OCI-LY3 (cell line): Measurements from ENCODE around the gene BEST4.
A peak's percentile ranks its signal among the peaks of the same experiment; 100 is the strongest.

Source experiments
- H2AFZ ChIP-seq: fragments of 200-600, 300-600 bp; shearing (Covaris generic); 2 replicates; pipeline ENCODE4 v1.6.0; 2014; ENCODE audit warnings: antibody characterized with exemption, low read depth, low read length
- H3K27ac ChIP-seq: fragments of 200-600, 300-600 bp; sonication (generic); 2 replicates; pipeline ENCODE4 v1.5.1; 2014; ENCODE audit warnings: mild to moderate bottlenecking, low read length, moderate library complexity, mixed read lengths
- H3K27me3 ChIP-seq: fragments of 200-600, 300-600 bp; sonication (generic); 2 replicates; pipeline ENCODE4 v1.6.1; 2014; ENCODE audit warnings: low read depth, low read length, mixed read lengths
- H3K36me3 ChIP-seq: fragments of 200-600, 300-600 bp; sonication (generic); replicated peaks from 2 replicates; pipeline ENCODE3; 2014; ENCODE audit warnings: low read depth, low read length, mixed read lengths
- H3K4me1 ChIP-seq: fragments of 300-600, 200-600 bp; sonication (generic); 2 replicates; pipeline ENCODE4 v1.6.1; 2014; ENCODE audit warnings: low read length, mixed read lengths
- H3K4me2 ChIP-seq: fragments of 200-600, 300-600 bp; sonication (generic); 2 replicates; pipeline ENCODE4 v1.6.1; 2014; ENCODE audit warnings: low read length, mixed read lengths
- H3K4me3 ChIP-seq: fragments of 300-600, 200-600 bp; sonication (generic); 2 replicates; pipeline ENCODE4 v1.5.1; 2014; ENCODE audit warnings: antibody characterized with exemption, mild to moderate bottlenecking, low read length, moderate library complexity
- H3K79me2 ChIP-seq: fragments of 300-600, 200-600 bp; shearing (Covaris generic); 2 replicates; pipeline ENCODE4 v1.6.1; 2014; ENCODE audit warnings: mild to moderate bottlenecking, low read length, mixed read lengths
- H3K9ac ChIP-seq: fragments of 300-600, 200-600 bp; shearing (Covaris generic); 2 replicates; pipeline ENCODE4 v1.6.0; 2014; ENCODE audit warnings: mild to moderate bottlenecking, low read length, moderate library complexity
- H3K9me3 ChIP-seq: fragments of 200-600, 300-600 bp; shearing (Covaris generic); 2 replicates; pipeline ENCODE4 v1.6.1; 2014; ENCODE audit warnings: low read length, mixed read lengths; ENCODE audit not compliant: insufficient read depth
- H4K20me1 ChIP-seq: fragments of 200-600, 300-600 bp; sonication (generic); 2 replicates; pipeline ENCODE4 v1.6.1; 2016; ENCODE audit warnings: low read length, mixed read lengths; ENCODE audit not compliant: insufficient read depth
- CTCF ChIP-seq: fragments of 200-600, 300-600 bp; sonication (generic); IDR thresholded peaks from 2 replicates; pipeline ENCODE4 v1.5.1; 2014; ENCODE audit warnings: antibody characterized with exemption, low read length, low read depth
- EZH2phosphoT487 ChIP-seq: fragments of 200-600 bp; shearing (Covaris generic); IDR thresholded peaks from 2 replicates; pipeline ENCODE4 v1.6.1; 2018; ENCODE audit warnings: antibody characterized with exemption, mixed run types, low read depth

The BEST4 gene

DNA sequence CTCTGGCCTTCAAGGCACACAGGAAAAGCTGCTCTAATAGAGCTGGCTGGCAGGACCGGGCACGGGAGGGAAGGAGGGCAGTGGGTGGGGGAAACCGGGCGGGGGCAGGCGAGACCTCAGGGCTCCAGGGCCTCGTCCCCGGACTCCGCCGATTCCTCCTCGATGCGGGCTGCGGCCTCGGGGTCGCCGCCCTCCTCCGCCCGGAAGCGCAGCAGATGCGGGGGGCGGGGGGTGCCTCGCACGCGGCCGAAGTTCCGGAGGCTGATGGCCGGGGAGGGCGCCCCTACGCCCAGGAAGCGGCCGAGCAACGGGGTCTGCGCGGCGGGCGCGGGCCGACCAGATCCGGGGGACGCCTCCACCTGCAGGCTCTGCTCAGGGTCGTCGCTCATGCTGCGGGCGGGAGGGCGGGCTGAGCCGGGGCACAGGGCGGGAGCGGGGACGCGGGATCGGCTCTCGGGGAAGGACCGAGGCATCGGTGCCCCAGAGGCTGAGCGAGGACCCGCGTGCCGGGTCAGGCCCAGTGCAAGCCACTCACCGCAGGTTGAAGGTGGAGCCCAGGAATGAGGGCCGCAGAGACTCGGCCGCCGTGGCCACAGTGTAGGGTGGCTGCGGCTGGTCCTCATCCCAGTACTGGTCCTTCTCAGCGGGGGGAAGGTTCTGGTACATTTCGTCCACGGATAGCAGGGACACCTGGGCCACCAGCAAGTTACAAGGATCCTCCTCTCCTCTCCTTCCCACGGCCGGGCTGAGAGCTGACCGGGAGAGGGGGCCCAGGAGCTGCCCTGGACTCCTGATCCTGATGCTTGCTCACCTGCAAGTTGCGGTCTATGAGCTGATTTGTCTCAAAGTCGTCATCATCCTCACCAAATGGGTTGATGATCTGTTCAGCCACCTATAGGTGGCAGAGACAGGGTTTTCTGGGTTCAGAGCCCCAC lies 3.6 kb downstream of the BEST4 start:
- peak overlapping the region; percentile 88 for H3K4me2 ChIP-seq

GRCh38 chr1:44783697-44784093 lies 4.3 kb downstream of the BEST4 start:
- H3K36me3 ChIP-seq = peaks cover 16% of the 10 kb centered on the region
- peaks cover 3% of the 10 kb centered on the region for H4K20me1 ChIP-seq
- peak overlapping the region; percentile 46; the same call in 1 of the 2 replicates for H2AFZ ChIP-seq
- no peaks in the 10 kb centered on the region for H3K27me3 ChIP-seq
- peaks cover 2% of the 10 kb centered on the region for H3K79me2 ChIP-seq
- H3K27ac ChIP-seq = peak overlapping the region; percentile 64
- TF ChIP-seq EZH2phosphoT487 (no peak), CTCF (no peak)
- H3K4me1 ChIP-seq = peaks cover 27% of the 10 kb centered on the region
- peak overlapping the region; percentile 84 for H3K4me3 ChIP-seq
- H3K4me2 ChIP-seq = peak overlapping the region; percentile 88
- H3K9ac ChIP-seq = peak overlapping the region; percentile 73
- no peaks in the 10 kb centered on the region for H3K9me3 ChIP-seq

More for the DNA sequence above, 3.6 kb downstream of the BEST4 start:
- H3K27me3 ChIP-seq = no peaks in the 10 kb centered on the region
- peak overlapping the region; percentile 84 for H3K4me3 ChIP-seq
- no peaks in the 10 kb centered on the region for H4K20me1 ChIP-seq
- peak overlapping the region; percentile 46; the same call in 1 of the 2 replicates for H2AFZ ChIP-seq
- H3K36me3 ChIP-seq = peaks cover 12% of the 10 kb centered on the region
- peak overlapping the region; percentile 64 for H3K27ac ChIP-seq
- peaks cover 27% of the 10 kb centered on the region for H3K4me1 ChIP-seq
- TF ChIP-seq CTCF = peak; percentile 42
- no peak for TF ChIP-seq EZH2phosphoT487
- no peaks in the 10 kb centered on the region for H3K79me2 ChIP-seq
- peak overlapping the region; percentile 73 for H3K9ac ChIP-seq
- H3K9me3 ChIP-seq = no peaks in the 10 kb centered on the region

GRCh38 chr1:44780583-44781121 lies 7.3 kb downstream of the BEST4 start:
- H3K4me2 ChIP-seq = no peak overlapping the region
- peaks cover 31% of the 10 kb centered on the region for H4K20me1 ChIP-seq
- H3K27me3 ChIP-seq = no peaks in the 10 kb centered on the region
- no peak overlapping the region for H3K27ac ChIP-seq
- TF ChIP-seq EZH2phosphoT487 = no peak
- TF ChIP-seq CTCF = no peak
- H2AFZ ChIP-seq = no peak overlapping the region
- H3K4me3 ChIP-seq = no peak overlapping the region
- H3K79me2 ChIP-seq = peaks cover 32% of the 10 kb centered on the region
- peaks cover 31% of the 10 kb centered on the region for H3K4me1 ChIP-seq
- H3K9me3 ChIP-seq = no peaks in the 10 kb centered on the region
- no peak overlapping the region for H3K9ac ChIP-seq
- peaks cover 45% of the 10 kb centered on the region for H3K36me3 ChIP-seq
